K562 (cell line): ENCODE data around the gene MRAP2. TPM values are rescaled to one million over a fixed set of nuclear protein-coding genes. Genes with fewer than 3 reads are reported as not detected.

ENCODE experiments used
- CBX1 ChIP-seq: sonication (generic); IDR thresholded peaks from 2 replicates; pipeline ENCODE4 v1.6.1; 2016; ENCODE audit warnings: antibody characterized with exemption, low read depth, mild to moderate bottlenecking
- CTBP1 ChIP-seq: fragments of 450-650 bp; IDR thresholded peaks from 2 replicates; pipeline ENCODE4 v1.6.1; 2016; ENCODE audit warnings: borderline replicate concordance
- FOXP4 ChIP-seq: sonication (generic); formaldehyde crosslinking; IDR thresholded peaks from 2 replicates; pipeline ENCODE4 v1.8.0; 2022; ENCODE audit warnings: mild to moderate bottlenecking, missing genetic modification reagents, borderline replicate concordance
- HMBOX1 ChIP-seq: sonication (generic); IDR thresholded peaks from 2 replicates; pipeline ENCODE4 v1.6.1; 2016
- ID3 ChIP-seq, 2 experiments: fragments of 250-450 bp in 1 of 2; fragments of 450-650 bp in 1 of 2; sonication (Bioruptor Pico) in 1 of 2; IDR thresholded peaks; 2 replicates each; pipeline versions ENCODE4 v1.6.1 to v1.8.0; 2016 to 2021; ENCODE audit warnings: mild to moderate bottlenecking in 2 of 2, moderate library complexity in 2 of 2, missing compliant biosample characterization in 1 of 2, missing genetic modification characterization in 1 of 2
- KAT8 ChIP-seq: fragments of 450-650 bp; IDR thresholded peaks from 2 replicates; pipeline ENCODE4 v1.6.1; 2016; ENCODE audit warnings: low read depth, mild to moderate bottlenecking
- MCM3 ChIP-seq: fragments of 450-650 bp; IDR thresholded peaks from 2 replicates; pipeline ENCODE4 v1.6.1; 2016
- RAD21 ChIP-seq, 2 experiments: fragments of 250-450 bp in 1 of 2; fragments of 450-650 bp in 1 of 2; sonication (Bioruptor Pico) in 1 of 2; formaldehyde crosslinking in 1 of 2; IDR thresholded peaks in 1 of 2; conservative IDR thresholded peaks in 1 of 2; 2 replicates each; pipeline versions ENCODE4 v1.4.0 to v1.8.0; 2020 to 2022; ENCODE audit warnings: mild to moderate bottlenecking in 2 of 2, moderate library complexity in 1 of 2
- RB1 ChIP-seq: fragments of 450-650 bp; IDR thresholded peaks from 2 replicates; pipeline ENCODE4 v1.6.1; 2017; ENCODE audit warnings: low read depth, mild to moderate bottlenecking
- TEAD1 ChIP-seq, 2 experiments: fragments of 450-650 bp in 1 of 2; sonication (generic) in 1 of 2; formaldehyde crosslinking; IDR thresholded peaks; 2 replicates each; pipeline versions ENCODE4 v1.4.0 to v1.8.0; 2020 to 2022; ENCODE audit warnings: mild to moderate bottlenecking in 2 of 2, missing genetic modification reagents in 1 of 2
- ZBTB5 ChIP-seq: fragments of 450-650 bp; IDR thresholded peaks from 2 replicates; pipeline ENCODE4 v1.6.1; 2017; ENCODE audit warnings: antibody characterized with exemption
- ZFX ChIP-seq: sonication (generic); formaldehyde crosslinking; IDR thresholded peaks from 2 replicates; pipeline ENCODE4 v1.8.0; 2022; ENCODE audit warnings: mild to moderate bottlenecking, missing genetic modification reagents, moderate library complexity
- polyA plus RNA-seq, 8 experiments: library from polyadenylated mRNA; depleted of rRNA in 4 of 8; stranded (reverse) in 5 of 8; unstranded in 3 of 8; fragments of >200 nt; fragmentation: Nextera tagmentation in 2 of 8; fragmentation: Illumina TruSeq in 1 of 8; extraction: Ambion mirVana in 2 of 8; extraction: Trizol in 1 of 8; gene quantifications; 2 replicates each; pipeline versions ENCODE4 v1.2.1 to v1.2.3, GENCODE V29; 2011 to 2014; ENCODE audit warnings: inconsistent platforms in 1 of 8, missing spikeins in 1 of 8
- total RNA-seq, 7 experiments: library from RNA; depleted of rRNA in 6 of 7; stranded (reverse); fragments of >200 nt in 6 of 7; fragmentation: Illumina TruSeq in 2 of 7; extraction: Trizol in 2 of 7; gene quantifications; 2 replicates each; pipeline versions ENCODE4 v1.2.1 to v1.2.3, GENCODE V29; 2011 to 2021; ENCODE audit warnings: low replicate concordance in 1 of 7
- TF ChIP-seq, protein P1 (sequence below), 2 experiments: IDR thresholded peaks; 2 replicates each; pipeline ENCODE4 v1.6.1; 2012; ENCODE audit warnings: improper control_type of control experiment in 2 of 2, low read depth in 2 of 2, low read length in 2 of 2, borderline replicate concordance in 1 of 2
- TF ChIP-seq, protein P2 (sequence below), 3 experiments: fragments of 200-800 bp in 1 of 3; sonication (Bioruptor generic) in 1 of 3; sonication (generic) in 1 of 3; formaldehyde crosslinking in 1 of 3; IDR thresholded peaks; 2 replicates each; pipeline versions ENCODE4 v1.6.1 to v1.8.0; 2016 to 2022; ENCODE audit warnings: mild to moderate bottlenecking in 2 of 3, missing compliant biosample characterization in 2 of 3, missing genetic modification characterization in 2 of 3, missing genetic modification reagents in 1 of 3

MRAP2 gene
- total and polyA plus RNA-seq, 9 of the 15 experiments (the other 6 are each of a cell fraction or from before 2014, with no cell fraction given) = 5.9 to 38.9 (median 9.3) TPM

DNA sequence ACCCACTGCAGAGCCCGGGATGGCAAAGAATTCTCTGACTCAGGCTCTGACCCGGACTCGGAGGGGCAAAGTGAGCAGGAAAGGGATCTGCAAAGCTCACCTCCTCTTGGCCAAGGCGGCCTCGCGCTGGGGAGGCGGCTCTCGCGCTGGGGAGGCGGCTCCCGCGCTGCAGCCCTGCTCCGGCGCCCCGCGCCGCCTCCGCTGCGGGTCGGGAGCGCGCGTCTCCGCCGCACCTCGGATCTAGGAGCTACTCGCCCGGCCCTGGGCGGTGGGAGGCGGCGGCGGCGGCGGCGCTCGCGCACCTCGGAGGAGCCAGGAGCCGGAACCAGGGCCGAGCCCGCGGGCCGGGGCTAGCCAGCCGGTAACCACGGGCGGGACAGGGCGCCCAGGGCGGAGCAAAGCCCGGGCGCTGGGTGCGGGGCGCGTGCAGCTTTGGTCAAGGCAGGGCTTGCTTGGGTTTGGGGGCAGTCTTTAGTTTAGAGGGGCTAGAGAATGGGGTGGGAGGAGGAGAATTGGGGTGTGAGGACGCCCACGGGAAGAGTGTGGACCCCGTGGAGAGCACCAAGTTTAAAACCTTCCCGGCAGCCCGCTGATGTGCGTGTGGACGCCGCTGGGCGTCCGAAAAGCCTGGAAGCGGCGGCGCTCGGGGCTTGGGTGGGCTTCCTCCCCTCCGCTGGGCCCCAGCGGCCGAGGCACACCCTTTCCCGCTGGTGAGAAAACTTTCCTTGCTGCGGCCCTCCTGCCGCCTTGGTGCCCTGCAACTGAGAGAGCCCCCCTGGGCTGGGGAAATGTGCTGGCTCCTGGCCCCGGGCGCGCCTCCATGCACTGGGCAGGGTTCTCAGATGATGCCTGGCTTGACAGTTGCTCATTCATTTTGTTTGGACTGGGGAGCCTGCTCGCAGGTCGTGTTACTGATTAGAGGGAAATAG is at the start of gene MRAP2 (continued):
- TF ChIP-seq, protein P1, sequence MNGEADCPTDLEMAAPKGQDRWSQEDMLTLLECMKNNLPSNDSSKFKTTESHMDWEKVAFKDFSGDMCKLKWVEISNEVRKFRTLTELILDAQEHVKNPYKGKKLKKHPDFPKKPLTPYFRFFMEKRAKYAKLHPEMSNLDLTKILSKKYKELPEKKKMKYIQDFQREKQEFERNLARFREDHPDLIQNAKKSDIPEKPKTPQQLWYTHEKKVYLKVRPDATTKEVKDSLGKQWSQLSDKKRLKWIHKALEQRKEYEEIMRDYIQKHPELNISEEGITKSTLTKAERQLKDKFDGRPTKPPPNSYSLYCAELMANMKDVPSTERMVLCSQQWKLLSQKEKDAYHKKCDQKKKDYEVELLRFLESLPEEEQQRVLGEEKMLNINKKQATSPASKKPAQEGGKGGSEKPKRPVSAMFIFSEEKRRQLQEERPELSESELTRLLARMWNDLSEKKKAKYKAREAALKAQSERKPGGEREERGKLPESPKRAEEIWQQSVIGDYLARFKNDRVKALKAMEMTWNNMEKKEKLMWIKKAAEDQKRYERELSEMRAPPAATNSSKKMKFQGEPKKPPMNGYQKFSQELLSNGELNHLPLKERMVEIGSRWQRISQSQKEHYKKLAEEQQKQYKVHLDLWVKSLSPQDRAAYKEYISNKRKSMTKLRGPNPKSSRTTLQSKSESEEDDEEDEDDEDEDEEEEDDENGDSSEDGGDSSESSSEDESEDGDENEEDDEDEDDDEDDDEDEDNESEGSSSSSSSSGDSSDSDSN (IDR thresholded peaks at IDR 0.05; ENCODE audit: borderline replicate concordance in 1 of 2, low read depth in 2 of 2, low read length in 2 of 2) = peak; percentile 79 to 96
- TF ChIP-seq, protein P2, sequence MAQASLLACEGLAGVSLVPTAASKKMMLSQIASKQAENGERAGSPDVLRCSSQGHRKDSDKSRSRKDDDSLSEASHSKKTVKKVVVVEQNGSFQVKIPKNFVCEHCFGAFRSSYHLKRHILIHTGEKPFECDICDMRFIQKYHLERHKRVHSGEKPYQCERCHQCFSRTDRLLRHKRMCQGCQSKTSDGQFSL (CRISPR knock-in tag; IDR thresholded peaks at IDR 0.05) = peak; percentile 35; the same call in 1 of the 2 replicates
- TF ChIP-seq, protein P2 (tag; IDR thresholded peaks at IDR 0.05) = no peak
- 0 out of 2 replicates have a peak, but pooled peaks have one; percentile 32 for TF ChIP-seq CBX1
- TF ChIP-seq TEAD1 (CRISPR knock-in tag; IDR thresholded peaks at IDR 0.05) = 0 out of 4 replicates have a peak, but pooled peaks of 1 of the 2 experiments have one; percentile 22
- TF ChIP-seq RB1 = peak; percentile 88
- no peak for TF ChIP-seq HMBOX1
- peak in 1 of 2 experiments; percentile 11; a peak in 2 of 4 replicates for TF ChIP-seq RAD21 (CRISPR knock-in tag; conservative IDR thresholded peaks at IDR 0.05 in 1 of 2, IDR thresholded peaks at IDR 0.05 in 1 of 2)
- no peak for TF ChIP-seq FOXP4
- no peak for TF ChIP-seq ZBTB5
- TF ChIP-seq KAT8 = no peak
- no peak for TF ChIP-seq ID3 (CRISPR knock-in tag; IDR thresholded peaks at IDR 0.05)
- 0 out of 2 replicates have a peak, but pooled peaks have one; percentile 15 for TF ChIP-seq ID3 (tag; IDR thresholded peaks at IDR 0.05)
- no peak for TF ChIP-seq MCM3
- peak; percentile 87 for TF ChIP-seq CTBP1
- peak; percentile 59 for TF ChIP-seq ZFX (CRISPR knock-in tag)
